ENCODE data around the gene TIAM1.
"Not testable (repeated sequence)": the region's sequence is repeated elsewhere in the genome, so short reads cannot be mapped to it uniquely, and the experiment has no call there.

TIAM1 gene

GRCh38 chr21:31258073-31258472, 86.0 kb downstream of the TIAM1 start:
- DNase-seq, result no peak

- no peak for DNase-seq
Observed at GRCh38 chr21:31257265-31257664, 86.8 kb downstream of the TIAM1 start.

GRCh38 chr21:31255896-31256295, 88.2 kb downstream of the TIAM1 start:
- no peak for DNase-seq

DNA sequence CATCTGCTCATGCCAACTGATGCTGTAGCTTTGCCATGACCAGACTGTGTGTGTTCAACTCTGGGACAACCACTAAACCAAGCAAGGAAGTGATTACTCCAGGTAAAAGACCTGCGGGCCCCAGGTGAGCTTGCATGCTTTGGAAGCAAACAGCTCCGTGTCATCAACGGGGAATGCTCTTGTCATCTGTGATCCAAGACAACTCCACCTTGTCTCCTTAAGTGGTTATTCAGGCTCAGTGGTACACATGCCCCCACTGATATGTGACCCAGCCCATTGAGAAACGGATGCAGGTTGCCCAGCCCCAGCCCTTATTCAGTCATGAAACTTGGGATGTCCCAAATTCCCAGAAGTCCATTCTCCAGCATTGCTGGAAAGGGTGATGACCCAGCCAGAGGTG, 89.0 kb downstream of the TIAM1 start:
- DNase-seq, result no peak

DNA sequence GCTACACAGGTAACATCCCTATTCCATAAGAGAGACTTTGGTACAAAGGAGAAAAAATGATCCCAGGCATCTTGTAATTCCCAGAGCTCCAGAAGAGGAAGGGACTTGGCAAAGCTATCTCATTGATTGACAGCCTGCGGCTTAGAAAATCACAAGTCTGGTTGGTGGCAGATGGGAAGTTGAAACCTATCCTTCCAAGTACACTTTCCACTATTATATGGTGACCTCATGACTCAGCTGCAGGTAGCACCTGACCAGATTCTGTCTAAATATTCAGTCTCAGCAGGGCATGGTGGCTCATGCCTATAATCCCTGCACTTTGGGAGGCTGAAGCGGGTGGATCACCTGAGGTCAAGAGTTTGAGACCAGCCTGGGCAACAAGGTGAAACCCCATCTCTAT, 89.9 kb downstream of the TIAM1 start:
- no peak for DNase-seq

- no peak for DNase-seq
Observed at GRCh38 chr21:31253684-31254083, 90.4 kb downstream of the TIAM1 start.

- DNase-seq, result peak in 6 of 56 donors; percentile 6 to 26 (median 10)
Observed at GRCh38 chr21:31252611-31253010, 91.5 kb downstream of the TIAM1 start.

GRCh38 chr21:31252091-31252490, 92.0 kb downstream of the TIAM1 start:
- DNase-seq, result no peak

DNA sequence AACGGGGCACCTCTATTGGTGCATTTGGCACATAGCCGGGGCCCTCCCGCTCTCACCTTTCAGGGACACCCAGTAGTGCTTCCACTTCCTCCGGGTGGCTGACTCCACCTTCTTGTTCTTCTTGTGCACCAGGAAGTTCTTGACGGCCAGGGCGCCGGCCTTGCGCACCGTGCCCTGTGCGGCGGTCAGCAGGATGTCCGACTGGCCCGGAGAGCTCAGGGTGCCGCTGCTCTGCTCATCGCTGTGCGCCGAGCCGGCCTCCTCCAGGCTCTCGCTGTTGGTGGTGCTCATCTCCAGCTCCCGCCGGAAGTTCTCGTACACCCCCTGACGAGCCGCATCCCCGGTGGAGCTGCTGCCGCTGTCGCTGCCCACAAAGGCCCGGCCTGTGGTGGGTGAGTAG, 92.4 kb downstream of the TIAM1 start:
- DNase-seq, result peak in 1 of 56 donors; percentile 9

DNA sequence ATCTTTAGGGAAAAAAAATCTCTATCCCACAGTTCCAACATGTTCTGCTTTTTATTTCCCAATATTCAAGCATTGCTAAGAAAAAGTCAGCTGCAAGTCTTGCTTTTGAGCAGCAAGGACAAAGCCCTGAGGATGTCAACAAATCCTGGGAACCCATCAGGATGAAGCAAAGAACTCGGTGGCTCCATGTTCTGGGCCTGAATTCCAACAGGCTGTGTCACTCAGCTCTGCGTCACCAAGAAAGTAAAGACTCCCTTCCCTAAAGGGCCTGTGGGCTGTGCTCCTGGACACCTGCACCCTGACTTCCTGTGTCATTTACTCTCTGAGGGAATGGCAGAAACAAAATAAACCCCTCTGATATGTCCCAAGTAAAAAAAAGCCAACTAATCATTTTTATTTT, 95.5 kb downstream of the TIAM1 start:
- DNase-seq, result no peak

GRCh38 chr21:31243611-31244010, 100.5 kb downstream of the TIAM1 start:
- no peak for DNase-seq

GRCh38 chr21:31236528-31236927, 107.5 kb downstream of the TIAM1 start:
- DNase-seq, result no peak

DNA sequence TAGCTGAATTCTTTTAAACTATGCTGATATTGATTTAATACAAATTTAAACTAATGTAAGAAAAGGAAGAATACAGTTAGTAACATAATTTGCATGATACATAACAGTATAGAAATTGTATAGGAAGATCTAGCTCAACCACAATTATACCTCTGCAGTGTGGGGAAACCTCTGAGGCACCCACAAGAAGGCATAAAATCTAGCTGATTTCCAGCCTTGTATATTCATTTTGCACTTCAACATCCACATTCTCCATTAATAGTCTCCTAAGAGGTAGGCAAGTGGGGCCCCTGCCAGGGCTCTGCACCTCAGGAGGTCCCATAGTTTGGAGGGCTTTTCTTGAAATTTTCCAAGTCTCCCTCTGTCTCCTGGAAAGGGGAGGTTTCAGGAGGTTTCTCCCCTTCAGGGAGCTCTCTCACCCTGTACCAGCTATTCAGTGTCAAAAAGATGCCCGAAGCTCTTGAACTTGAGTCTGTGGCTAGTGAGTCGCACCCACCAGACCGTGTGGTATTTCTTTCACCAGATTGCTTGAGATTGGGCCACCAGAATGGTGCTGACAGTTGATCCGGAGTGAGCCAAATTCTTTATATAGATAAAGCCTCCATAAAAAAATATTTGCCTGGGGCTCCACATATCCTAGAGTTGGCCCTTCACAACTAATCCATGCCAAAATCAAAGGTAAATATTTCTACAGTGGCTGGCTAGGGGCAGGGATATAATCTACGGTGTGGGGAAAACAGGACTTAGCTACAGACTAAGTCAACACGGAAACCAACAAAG, 108.2 kb downstream of the TIAM1 start:
- no peak for DNase-seq

GRCh38 chr21:31234936-31235335, 109.1 kb downstream of the TIAM1 start:
- DNase-seq, result no peak

- no peak for DNase-seq
Observed at GRCh38 chr21:31233711-31234110, 110.3 kb downstream of the TIAM1 start.

DNA sequence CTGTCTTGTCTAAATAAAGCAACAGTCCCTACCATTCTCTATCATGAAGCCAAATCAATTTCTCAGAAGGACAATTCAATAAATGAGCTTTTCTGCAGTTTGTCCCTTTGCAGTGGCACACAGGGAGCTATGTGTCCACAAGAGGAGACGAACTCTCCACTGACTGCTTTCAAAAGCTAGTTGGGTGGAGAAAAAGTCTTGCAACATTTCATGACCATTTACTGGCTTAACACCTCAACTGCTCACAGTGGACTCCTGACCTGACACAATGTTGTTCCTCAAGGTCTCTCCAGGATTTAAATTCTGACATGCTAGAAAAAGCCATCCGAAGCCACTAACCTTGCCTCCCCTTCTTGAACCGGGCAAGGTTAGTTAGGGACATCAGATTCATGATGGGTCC, 111.7 kb downstream of the TIAM1 start:
- DNase-seq, result no peak

DNA sequence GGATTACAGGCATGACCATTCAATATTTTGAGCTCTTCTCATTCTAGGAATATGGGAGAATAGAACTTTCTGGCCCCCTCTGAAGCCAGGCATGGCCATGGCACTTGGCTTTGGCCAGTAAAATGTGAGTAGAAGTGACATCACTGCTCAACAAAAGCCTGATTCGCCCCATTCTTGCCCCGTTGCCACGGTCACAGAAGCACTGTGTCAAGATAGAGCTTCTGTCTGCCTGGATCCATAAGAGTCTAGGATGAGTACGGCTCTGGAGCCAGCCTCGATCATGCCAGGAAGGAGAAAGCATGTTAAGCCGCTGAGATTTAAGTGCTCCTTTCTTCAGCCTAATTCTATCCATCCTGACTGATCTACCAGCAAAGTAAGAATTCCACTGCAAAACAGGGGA, 113.1 kb downstream of the TIAM1 start:
- DNase-seq, result no peak

DNA sequence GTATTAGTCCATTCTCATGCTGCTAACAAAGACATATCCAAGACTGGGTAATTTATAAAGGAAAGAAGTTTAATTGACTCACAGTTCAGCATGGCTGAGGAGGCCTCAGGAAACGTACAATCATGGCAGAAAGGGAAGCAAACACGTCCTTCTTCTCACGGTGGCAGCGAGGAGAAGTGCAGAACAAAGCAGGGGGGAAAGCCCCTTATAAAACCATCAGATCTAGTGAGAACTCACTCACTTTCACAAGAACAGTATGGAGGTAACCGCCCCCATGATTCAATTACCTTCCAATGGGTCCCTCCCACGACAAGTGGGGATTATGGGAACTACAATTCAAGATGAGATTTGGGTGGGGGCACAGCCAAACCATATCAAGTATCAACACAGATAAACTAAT, 115.3 kb downstream of the TIAM1 start:
- not testable (repeated sequence) for DNase-seq

- DNase-seq, result no peak
Observed at GRCh38 chr21:31225713-31226112, 118.3 kb downstream of the TIAM1 start.

- DNase-seq, result peak in 2 of 56 donors; percentile 16 to 28
Observed at GRCh38 chr21:31222142-31222541, 121.9 kb downstream of the TIAM1 start.

DNA sequence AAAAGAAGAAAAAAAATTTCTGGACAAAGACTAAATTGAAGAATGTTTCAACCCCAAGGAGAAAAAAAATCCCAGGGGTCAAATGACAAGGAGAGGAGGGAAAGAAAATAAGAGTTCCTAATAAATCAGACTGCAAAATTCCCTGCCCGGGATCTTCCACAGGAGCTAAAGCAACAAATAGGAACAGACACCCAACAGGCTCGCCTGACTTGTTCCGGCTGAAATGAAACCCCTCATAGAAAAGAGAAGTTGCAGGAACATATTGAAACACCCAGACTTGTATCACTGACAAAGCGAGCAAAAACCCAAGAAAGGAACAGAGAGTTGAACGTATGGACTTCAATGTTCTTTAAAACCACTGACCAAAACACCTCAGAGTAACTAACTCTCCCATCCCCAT, 123.0 kb downstream of the TIAM1 start:
- DNase-seq, result peak in 6 of 56 donors; percentile 8 to 36 (median 20)

DNA sequence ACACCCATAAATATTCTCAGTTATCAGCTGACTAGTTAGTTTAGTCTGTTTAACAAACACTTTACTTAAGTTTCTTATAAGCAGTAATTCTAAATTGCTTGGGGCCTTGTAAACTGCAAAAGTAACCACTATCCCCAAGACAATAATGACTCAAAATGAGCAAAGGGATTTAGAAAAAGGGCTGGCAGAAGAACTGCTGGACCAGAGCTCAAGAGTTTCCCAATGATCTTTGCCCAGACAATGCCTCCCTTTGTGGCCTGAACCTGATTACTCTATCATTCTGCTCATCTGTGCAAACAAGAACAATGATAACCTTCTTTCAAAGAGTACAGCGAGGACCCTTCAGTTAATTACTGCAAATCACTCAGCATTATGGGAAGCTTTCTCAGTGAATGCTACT, 123.5 kb downstream of the TIAM1 start:
- DNase-seq, result peak in 14 of 56 donors; percentile 4 to 65 (median 28)

DNA sequence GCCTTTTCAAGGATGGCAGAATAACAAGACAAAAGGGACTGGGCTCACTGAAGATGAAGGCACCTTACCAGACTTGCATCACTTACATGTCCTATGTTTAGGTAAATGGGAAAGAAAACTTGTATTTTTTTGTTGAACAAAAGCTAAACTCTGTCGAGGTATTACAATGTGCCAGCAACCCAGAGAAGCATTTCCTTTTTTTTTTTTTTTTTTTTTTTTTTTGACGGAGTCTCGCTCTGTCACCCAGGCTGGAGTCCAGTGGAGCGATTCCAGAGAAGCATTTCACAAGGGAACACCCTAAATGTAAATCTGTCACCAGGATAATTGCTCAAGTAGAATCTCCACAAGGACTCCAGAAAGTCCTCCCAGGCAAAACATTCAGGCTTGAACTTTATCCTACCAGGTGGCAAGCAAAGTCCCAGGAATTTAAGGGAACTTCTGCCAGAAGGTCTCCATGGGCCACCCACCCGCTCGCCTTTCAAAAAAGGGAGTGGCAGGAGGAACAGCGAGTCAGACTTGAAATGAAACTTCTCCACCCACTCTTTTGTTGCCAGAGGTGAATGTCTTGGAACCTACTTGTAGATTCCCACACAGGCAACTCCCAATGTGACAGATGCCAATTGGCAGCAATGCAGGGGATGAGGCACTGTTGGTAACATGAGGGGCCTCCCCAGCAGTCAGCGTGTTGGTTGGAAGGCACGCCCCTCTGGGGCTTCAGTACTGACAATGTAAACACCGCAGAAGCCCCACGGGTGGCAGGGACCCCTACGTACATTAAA, 125.0 kb downstream of the TIAM1 start:
- no peak for DNase-seq
